Measurements from ENCODE around the gene TMEM26. TPM values are rescaled to one million over a fixed set of nuclear protein-coding genes. Genes with fewer than 3 reads are reported as not detected.

Gene TMEM26
- polyA plus RNA-seq, 3 donors: 0.03 to 0.34 TPM; not detected in 1

GRCh38 chr10:61366365-61366764 lies 86.8 kb downstream of the TMEM26 start:
- no peak overlapping the region for H3K27ac ChIP-seq (ENCODE audit: low read depth, low read length)
- WGBS, 3 donors: 79 to 92% (median 86%) methylated on average over 1 of the region's 1 CpG

GRCh38 chr10:61364619-61365018 lies 88.6 kb downstream of the TMEM26 start:
- H3K27ac ChIP-seq (ENCODE audit: low read depth, low read length): no peak overlapping the region
- WGBS, 3 donors: 73 to 93% (median 89%) methylated on average over 2 of the region's 2 CpGs

- H3K27ac ChIP-seq (ENCODE audit: low read depth, low read length): no peak overlapping the region
- WGBS, 3 donors: 56 to 71% (median 71%) methylated on average over 3 of the region's 3 CpGs
Observed at GRCh38 chr10:61363006-61363405, 90.2 kb downstream of the TMEM26 start.

GRCh38 chr10:61359452-61359851 lies 93.7 kb downstream of the TMEM26 start:
- WGBS, 3 donors: 69 to 90% (median 88%) methylated on average over 2 of the region's 2 CpGs

GRCh38 chr10:61357687-61358086 lies 95.5 kb downstream of the TMEM26 start:
- 84 to 90% (median 89%) methylated on average over 3 of the region's 3 CpGs for WGBS, 3 donors
- H3K27ac ChIP-seq (ENCODE audit: low read depth, low read length): no peak overlapping the region

More at GRCh38 chr10:61359452-61359851, 93.7 kb downstream of the TMEM26 start:
- H3K27ac ChIP-seq (ENCODE audit: low read depth, low read length): no peak overlapping the region

Other genes with a start within 250 kb of the TMEM26 start
- gene CABCOCO1, start 209.5 kb upstream of the TMEM26 start, polyA plus RNA-seq: under 1 TPM in 2 of 3 donors, not detected in 1; 0.10 to 0.62 TPM